OCI-M2 (cell line): Measurements from ENCODE around the gene FSTL3.
"Not testable (repeated sequence)": the region's sequence is repeated elsewhere in the genome, so short reads cannot be mapped to it uniquely, and the experiment has no call there.

ENCODE experiments used
- DNase-seq: peaks from one replicate; lab custom pipeline; 2025; ENCODE audit not compliant: unreplicated experiment; lab: John Stamatoyannopoulos, UW

FSTL3 gene

GRCh38 chr19:676339-677105 is at the start of gene FSTL3:
Gene FSTL3, plus strand, starts transcription at chr19:676392. Its CDS starts 32 bp downstream, at chr19:676424.
- DNase-seq = no peak

DNA sequence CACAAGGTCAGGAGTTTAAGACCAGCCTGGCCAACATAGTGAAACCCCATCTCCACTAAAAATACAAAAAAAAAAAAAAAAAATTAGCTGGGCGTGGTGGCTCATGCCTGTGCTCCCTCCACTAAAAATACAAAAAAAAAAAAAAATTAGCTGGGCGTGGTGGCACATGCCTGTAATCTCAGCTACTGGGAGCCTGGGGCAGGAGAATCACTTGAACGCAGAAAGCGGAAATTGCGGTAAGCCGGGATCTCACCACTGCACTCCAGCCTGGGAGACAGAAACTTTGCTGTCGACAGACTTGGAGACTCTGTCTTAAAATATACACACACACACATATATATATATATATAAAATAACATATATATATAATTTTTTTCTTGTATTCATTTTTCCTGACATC is 49.6 kb upstream of the FSTL3 start:
- not testable (repeated sequence) for DNase-seq

- DNase-seq = no peak
Observed at GRCh38 chr19:628168-628567, 48.0 kb upstream of the FSTL3 start.

DNA sequence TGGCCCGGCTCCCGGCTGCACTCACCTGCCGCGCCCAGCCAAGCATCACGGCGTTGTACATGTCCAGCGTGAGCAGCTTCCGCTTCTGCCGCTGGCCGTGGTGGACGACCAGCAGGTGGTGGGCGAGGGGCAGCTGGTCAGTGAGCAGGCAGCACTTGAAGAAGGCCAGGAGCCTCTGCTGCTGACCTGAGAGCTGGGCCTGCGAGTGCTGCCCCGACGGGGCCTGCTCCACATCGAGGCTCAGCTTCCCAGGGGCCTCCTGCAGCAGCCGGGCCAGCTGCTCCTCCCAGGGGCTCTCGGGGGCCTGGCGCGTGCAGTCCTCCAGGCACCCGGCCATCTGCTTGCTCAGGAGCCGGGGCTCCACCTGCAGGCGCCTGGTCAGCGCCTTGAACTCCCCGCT is 46.7 kb upstream of the FSTL3 start:
- not testable (repeated sequence) for DNase-seq

GRCh38 chr19:629961-630714 is 46.1 kb upstream of the FSTL3 start:
- no peak for DNase-seq

DNA sequence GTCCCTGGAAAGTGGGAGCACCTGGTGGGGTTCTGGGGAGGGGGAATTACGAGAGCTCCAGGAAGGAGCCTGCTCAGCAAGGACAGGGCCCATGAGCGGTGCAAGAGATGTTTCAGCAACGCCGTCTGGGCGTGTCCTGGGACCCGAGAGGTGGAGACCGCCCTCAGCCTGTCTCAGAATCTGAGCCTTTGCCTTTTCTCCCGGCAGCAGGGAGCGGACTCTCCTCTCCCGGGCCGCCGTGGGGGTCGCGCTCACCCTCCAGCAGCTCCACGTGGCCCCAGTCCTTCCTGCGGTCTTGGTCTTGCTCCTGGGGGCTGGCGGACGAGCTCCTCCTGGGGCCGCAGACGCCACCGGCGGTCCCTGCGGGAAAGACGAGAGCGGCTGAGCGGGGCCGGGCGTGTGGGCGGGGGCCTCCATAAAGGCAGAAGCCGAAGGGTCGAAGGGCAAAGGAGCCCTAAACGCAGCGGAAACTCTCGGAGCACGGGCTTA is 43.6 kb upstream of the FSTL3 start:
- DNase-seq = no peak

GRCh38 chr19:633068-633785 is 43.0 kb upstream of the FSTL3 start, which contains the start of gene POLRMT:
Gene POLRMT, minus strand, starts transcription at chr19:633537. Its CDS starts 25 bp downstream, at chr19:633512.
- DNase-seq = peak; percentile 50

DNA sequence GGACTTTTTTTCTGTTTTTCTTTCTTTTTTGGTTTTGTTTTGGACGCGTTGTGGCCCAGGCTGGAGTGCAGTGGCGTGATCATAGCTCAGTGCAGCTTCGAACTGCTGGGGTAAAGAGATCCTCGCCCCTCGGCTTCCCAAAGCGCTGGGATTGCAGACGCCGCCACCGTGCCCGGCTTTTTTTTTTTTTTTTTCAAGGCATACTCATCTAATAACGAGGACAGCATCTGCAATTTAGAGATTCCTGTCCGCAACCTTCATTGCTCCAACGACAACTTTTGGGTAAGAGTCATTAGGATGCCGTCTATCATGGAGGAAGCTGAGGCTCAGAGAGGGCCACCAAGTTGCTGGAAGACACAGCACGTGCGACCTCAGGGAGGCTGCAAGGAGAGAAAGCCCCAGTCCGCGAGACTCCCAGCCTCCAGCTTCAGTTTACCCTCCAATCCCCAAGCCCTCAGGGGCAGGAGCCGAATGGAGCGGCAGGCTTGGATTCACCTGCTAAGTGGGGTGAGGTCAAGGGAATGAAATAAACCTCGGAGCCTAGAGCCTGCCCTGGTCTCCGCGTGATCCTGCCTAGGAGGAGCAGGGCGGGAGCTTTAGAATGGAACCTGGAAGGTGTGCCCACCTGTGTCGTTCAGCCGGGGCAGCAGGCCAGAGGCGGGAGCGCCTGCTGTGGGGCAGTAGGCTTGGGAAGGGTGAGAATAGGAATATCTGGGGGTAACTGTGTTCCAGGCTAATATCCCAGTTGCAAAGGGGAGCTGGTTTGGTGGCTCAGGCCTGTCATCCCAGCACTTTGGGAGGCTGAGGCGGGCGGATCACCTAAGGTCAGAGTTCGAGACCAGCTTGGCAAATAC is 42.2 kb upstream of the FSTL3 start:
- no peak for DNase-seq

GRCh38 chr19:634975-635652 is 41.1 kb upstream of the FSTL3 start:
- DNase-seq = no peak

DNA sequence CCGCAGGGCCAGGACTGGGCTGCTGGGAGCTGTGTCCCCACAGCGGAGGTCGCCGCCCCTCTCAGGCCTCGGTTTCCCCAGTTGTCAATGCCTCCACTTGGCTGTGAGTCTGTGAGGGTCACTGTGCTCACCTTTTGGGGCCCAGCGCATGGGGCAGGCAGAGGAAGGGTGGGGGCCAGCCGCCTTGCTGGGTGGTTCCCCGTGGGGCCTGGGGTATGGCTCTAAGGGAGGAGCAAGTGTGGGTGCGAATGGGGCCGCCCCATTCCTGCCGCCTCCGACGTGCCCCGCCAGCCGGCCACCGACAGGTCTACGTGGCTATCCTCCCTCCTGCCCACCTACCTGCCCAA is 37.3 kb upstream of the FSTL3 start:
- no peak for DNase-seq

DNA sequence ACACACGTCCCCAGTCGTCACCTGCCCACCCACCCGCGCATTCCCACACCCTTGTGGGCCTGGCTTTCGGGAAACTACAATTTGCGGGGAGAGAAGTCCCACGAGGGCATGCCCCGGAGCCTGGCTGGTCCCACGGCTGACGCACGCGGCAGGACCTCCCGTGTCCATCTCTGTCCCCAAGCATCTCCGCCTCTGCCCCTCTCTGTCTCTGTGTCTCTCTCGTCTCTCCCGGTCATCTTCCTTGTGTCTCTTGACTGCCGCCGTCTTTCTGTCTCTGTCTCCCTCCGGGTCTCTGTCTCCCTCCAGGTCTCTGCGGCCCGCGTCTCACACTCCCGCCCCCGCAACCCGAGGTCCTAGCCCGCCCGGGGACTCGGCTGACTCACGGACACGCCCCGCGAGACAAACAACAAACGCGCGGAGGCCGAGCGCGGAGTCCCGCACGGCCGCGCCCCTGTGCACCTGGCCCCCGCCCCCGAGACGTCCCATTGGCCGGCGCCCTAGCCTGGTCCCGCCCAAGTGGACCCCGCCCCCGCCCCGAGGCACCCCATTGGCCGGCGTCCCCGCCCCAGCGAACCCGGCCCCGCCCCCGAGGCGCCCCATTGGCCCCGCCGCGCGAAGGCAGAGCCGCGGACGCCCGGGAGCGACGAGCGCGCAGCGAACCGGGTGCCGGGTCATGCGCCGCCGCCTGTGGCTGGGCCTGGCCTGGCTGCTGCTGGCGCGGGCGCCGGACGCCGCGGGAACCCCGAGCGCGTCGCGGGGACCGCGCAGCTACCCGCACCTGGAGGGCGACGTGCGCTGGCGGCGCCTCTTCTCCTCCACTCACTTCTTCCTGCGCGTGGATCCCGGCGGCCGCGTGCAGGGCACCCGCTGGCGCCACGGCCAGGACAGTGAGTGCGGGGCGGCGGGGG is 36.7 kb upstream of the FSTL3 start, which contains the start of gene FGF22:
Gene FGF22, plus strand, starts transcription at position 627 of the 908 bp plus-strand sequence. Its CDS starts 47 bp downstream, at position 674.
- peak; percentile 10 for DNase-seq

GRCh38 chr19:640161-640558 is 36.0 kb upstream of the FSTL3 start:
- no peak for DNase-seq

DNA sequence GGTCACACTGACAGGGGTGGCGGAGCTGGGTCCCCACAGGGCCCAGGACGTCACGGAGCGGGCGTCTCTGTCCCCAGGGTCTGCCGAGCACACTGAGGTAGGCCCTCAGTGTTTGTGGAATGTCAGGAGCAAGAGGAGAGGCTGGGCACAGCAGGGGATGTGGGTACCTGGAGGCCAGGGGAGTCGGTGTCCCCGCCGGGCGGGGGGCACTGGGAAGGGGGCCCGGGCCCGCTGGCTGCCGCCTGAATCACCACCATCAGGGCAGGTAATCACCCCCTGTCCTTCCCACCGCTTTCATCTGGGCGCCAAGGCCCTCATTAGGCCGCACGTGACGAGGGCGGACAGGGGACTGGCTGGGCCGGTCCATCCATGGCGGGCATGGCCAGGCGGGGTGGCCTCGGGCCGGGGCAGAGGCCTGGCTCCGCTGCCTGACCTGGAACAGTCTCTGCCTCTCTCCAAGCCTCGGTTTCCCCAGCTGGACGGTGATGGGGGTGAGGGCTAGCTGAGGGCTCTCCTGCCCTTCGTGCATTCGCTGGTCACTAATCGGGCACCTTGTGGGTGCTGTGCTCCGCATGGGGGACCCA is 35.5 kb upstream of the FSTL3 start:
- DNase-seq = no peak

- no peak for DNase-seq
Observed at GRCh38 chr19:641702-642101, 34.5 kb upstream of the FSTL3 start.

DNA sequence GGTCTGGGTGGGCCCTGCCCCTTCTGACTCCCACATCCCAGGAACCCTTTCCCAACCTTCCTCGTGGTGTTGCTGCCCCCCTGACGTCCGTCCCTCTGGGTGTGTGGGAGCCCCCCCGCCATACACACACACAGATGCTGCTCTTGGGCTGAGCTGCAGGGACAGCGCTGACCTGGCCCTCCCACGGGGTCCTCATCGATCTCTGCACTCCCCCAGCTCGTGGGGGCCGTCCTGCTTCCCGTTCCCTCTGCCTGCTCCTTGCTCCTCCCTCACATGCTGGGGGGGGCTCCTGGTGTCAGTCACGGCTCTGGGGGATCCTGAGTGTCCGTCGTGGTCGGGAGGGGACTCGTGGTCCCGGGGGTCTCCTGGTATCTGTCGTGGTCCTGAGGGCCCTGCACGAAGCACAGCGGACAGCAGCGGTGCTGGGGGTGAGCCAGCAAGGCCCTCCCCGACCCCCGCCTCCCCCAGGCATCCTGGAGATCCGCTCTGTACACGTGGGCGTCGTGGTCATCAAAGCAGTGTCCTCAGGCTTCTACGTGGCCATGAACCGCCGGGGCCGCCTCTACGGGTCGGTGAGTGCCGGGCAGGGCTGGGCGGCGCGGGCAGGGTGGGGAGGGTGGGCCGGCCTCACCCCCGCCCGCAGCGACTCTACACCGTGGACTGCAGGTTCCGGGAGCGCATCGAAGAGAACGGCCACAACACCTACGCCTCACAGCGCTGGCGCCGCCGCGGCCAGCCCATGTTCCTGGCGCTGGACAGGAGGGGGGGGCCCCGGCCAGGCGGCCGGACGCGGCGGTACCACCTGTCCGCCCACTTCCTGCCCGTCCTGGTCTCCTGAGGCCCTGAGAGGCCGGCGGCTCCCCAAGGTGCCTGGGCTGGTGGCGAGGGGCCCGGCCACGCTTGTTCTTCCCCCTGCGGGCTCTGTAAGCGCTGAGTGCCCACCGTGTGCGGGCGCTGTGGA is 33.1 kb upstream of the FSTL3 start:
- DNase-seq = no peak

DNA sequence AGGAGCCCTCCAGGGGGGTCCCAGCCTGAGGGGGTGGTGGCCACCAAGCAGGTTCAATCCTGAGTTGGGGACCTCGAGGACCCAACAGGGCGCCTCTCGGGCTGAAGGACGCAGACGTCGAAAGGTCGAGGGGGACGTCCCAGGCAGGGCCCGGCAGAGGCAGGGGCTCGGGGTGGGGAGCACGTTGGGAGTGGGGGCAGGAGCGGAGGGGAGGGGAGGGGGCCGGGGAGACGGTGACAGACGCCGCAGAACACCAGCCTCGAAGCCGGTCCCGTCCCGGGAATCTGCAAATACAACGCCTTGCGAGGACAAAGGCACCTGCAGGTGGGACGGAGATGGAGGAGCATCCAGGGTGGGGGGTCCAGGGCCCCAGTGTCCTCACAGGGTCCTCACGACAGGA is 32.5 kb upstream of the FSTL3 start:
- no peak for DNase-seq

DNA sequence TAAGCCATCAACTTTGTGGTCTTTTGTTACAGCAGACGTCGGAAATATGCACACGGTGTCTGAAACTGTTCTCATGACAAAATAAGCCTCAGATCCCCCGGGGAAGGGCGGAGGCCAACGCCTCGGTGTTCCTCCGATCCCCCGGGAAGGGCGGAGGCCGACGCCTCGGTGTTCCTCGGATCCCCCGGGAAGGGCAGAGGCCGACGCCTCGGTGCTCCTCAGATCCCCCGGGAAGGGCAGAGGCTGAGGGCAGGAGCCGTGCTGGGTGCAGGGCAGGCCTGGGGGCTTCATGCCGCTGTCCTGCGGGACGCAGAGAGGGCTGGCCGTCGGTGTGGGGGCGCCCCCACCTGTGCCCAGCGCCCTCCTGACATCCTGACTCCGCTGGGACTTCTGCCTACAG is 31.8 kb upstream of the FSTL3 start:
- no peak for DNase-seq
